ENCODE data around the gene SPTSSB. TPM values are rescaled to one million over a fixed set of nuclear protein-coding genes. Genes with fewer than 3 reads are reported as not detected.

The SPTSSB gene
- total RNA-seq = 7.4 TPM

GRCh38 chr3:161371441-161372320, at the start of gene SPTSSB:
SPTSSB (minus strand) TSS chr3:161371517; CDS start chr3:161346323, 25,194 bp downstream.

Other genes starting within 250 kb of the SPTSSB start
- 52.3 TPM for gene NMD3, start 150.2 kb downstream of the SPTSSB start, total RNA-seq
- gene OTOL1, start 125.3 kb upstream of the SPTSSB start, total RNA-seq = not detected